H1 (cell line): Measurements from ENCODE around the gene CEP152. TPM values are rescaled to one million over a fixed set of nuclear protein-coding genes. Genes with fewer than 3 reads are reported as not detected.

ENCODE experiments used
- CTCF ChIA-PET: fragments of 300-600 bp; sonication (Branson Sonifier 250); formaldehyde crosslinking; loops from one replicate; lab custom pipeline; 2021; ENCODE audit not compliant: partially characterized antibody; lab: Charles Lee
- POLR2A ChIA-PET: fragments of 300-600 bp; sonication (Branson Sonifier 250); formaldehyde crosslinking; loops from one replicate; lab custom pipeline; 2021; ENCODE audit warnings: inconsistent platforms; ENCODE audit not compliant: partially characterized antibody; lab: Charles Lee
- DNase-seq, 2 experiments: peaks; one replicate each; pipeline versions ENCODE4 v3.0.0 to v3.0.0-alpha.2; 2010 to 2022; ENCODE audit warnings: low spot score in 2 of 2, low read depth in 1 of 2, mixed read lengths in 1 of 2
- FAIRE-seq: peaks from 2 replicates; lab custom pipeline; 2011; peaks lifted over from hg19 to GRCh38; lab: Jason Lieb, UNC
- H2AFZ ChIP-seq: 2 replicates; pipeline ENCODE4 v1.8.1; 2012; ENCODE audit warnings: low read length, inconsistent platforms
- H2AK5ac ChIP-seq: 2 replicates; pipeline ENCODE4 v1.6.1; 2013; ENCODE audit warnings: low read depth, low read length
- H2BK120ac ChIP-seq: replicated peaks from 2 replicates; pipeline ENCODE3; 2013; ENCODE audit warnings: low read depth, low read length, inconsistent platforms
- H2BK12ac ChIP-seq: 2 replicates; pipeline ENCODE4 v1.6.1; 2013; ENCODE audit warnings: low read depth, low read length
- H2BK15ac ChIP-seq: 2 replicates; pipeline ENCODE4 v1.6.1; 2013; ENCODE audit warnings: low read length
- H2BK20ac ChIP-seq: 2 replicates; pipeline ENCODE4 v1.6.1; 2013; ENCODE audit warnings: low read length
- H2BK5ac ChIP-seq: 2 replicates; pipeline ENCODE4 v1.6.1; 2013; ENCODE audit warnings: low read depth, low read length
- H3K14ac ChIP-seq: 2 replicates; pipeline ENCODE4 v1.6.1; 2013; ENCODE audit warnings: inconsistent platforms; ENCODE audit not compliant: insufficient read length
- H3K18ac ChIP-seq: 2 replicates; pipeline ENCODE4 v1.6.1; 2013; ENCODE audit warnings: low read length; ENCODE audit errors: extremely low read depth
- H3K23ac ChIP-seq: 2 replicates; pipeline ENCODE4 v1.6.1; 2013; ENCODE audit warnings: inconsistent platforms; ENCODE audit not compliant: insufficient read length
- H3K23me2 ChIP-seq: 2 replicates; pipeline ENCODE4 v1.6.1; 2013; ENCODE audit warnings: low read depth, low read length
- H3K27ac ChIP-seq: 2 replicates; pipeline ENCODE4 v1.6.1; 2011; ENCODE audit warnings: low read depth, low read length, inconsistent platforms
- H3K27me3 ChIP-seq, 4 experiments: replicated peaks in 1 of 4; 1 replicate in 1 of 4; 2 replicates in 3 of 4; pipeline versions ENCODE4 v1.6.1 to v1.8.1; 2011 to 2013; ENCODE audit warnings: low read length in 3 of 4, mild to moderate bottlenecking in 3 of 4, inconsistent platforms in 2 of 4, mixed read lengths in 2 of 4, moderate library complexity in 1 of 4; ENCODE audit not compliant: control insufficient read depth in 3 of 4, insufficient read depth in 3 of 4; ENCODE audit errors: extremely low read depth in 1 of 4
- H3K36me3 ChIP-seq, 4 experiments: 2 replicates each; pipeline versions ENCODE4 v1.6.1 to v1.8.1; 2011 to 2013; ENCODE audit warnings: mild to moderate bottlenecking in 4 of 4, low read length in 3 of 4, moderate library complexity in 2 of 4, control low read depth in 1 of 4, inconsistent platforms in 1 of 4; ENCODE audit not compliant: insufficient read depth in 4 of 4, control insufficient read depth in 2 of 4
- H3K4ac ChIP-seq: replicated peaks from 2 replicates; pipeline ENCODE3; 2013; ENCODE audit warnings: low read length, low read depth, mixed read lengths, inconsistent platforms; ENCODE audit not compliant: insufficient read length
- H3K4me1 ChIP-seq, 4 experiments: replicated peaks in 1 of 4; 1 replicate in 1 of 4; 2 replicates in 3 of 4; pipeline versions ENCODE4 v1.6.1 to v1.8.1; 2011 to 2013; ENCODE audit warnings: low read length in 3 of 4, inconsistent platforms in 2 of 4, mixed read lengths in 1 of 4; ENCODE audit not compliant: insufficient read depth in 4 of 4, control insufficient read depth in 3 of 4
- H3K4me2 ChIP-seq, 2 experiments: 2 replicates each; pipeline versions ENCODE4 v1.6.1 to v1.8.1; 2011 to 2013; ENCODE audit warnings: low read depth in 2 of 2, low read length in 2 of 2, control low read depth in 1 of 2, inconsistent platforms in 1 of 2, mild to moderate bottlenecking in 1 of 2; ENCODE audit not compliant: insufficient read depth in 1 of 2
- H3K4me3 ChIP-seq, 4 experiments: fragments of 200-600, 300-600 bp in 1 of 4; sonication (generic), shearing (Covaris generic), sonication (Bioruptor Twin) in 1 of 4; 2 replicates each; pipeline versions ENCODE4 v1.5.1 to v1.8.1; 2011 to 2016; ENCODE audit warnings: low read length in 4 of 4, low read depth in 3 of 4, control low read depth in 2 of 4, inconsistent platforms in 2 of 4, mild to moderate bottlenecking in 2 of 4, mixed read lengths in 1 of 4, moderate library complexity in 1 of 4; ENCODE audit not compliant: insufficient read depth in 2 of 4; ENCODE audit errors: extremely low read depth in 1 of 4
- H3K56ac ChIP-seq: replicated peaks from 2 replicates; pipeline ENCODE3; 2013; ENCODE audit warnings: low read depth, mild to moderate bottlenecking, mixed read lengths, low read length, inconsistent platforms; ENCODE audit not compliant: insufficient read length
- H3K79me1 ChIP-seq: 2 replicates; pipeline ENCODE4 v1.6.1; 2013; ENCODE audit warnings: low read depth, low read length, control low read depth
- H3K79me2 ChIP-seq, 2 experiments: 2 replicates each; pipeline versions ENCODE4 v1.6.1 to v1.8.1; 2012 to 2013; ENCODE audit warnings: low read length in 2 of 2, mild to moderate bottlenecking in 2 of 2, inconsistent platforms in 1 of 2; ENCODE audit not compliant: insufficient read depth in 2 of 2, control insufficient read depth in 1 of 2
- H3K9ac ChIP-seq, 4 experiments: replicated peaks in 1 of 4; 1 replicate in 1 of 4; 2 replicates in 3 of 4; pipeline versions ENCODE4 v1.6.1 to v1.8.1; 2011 to 2013; ENCODE audit warnings: low read depth in 3 of 4, low read length in 3 of 4, control low read depth in 2 of 4, mild to moderate bottlenecking in 2 of 4, moderate library complexity in 2 of 4, inconsistent platforms in 1 of 4; ENCODE audit errors: extremely low read depth in 1 of 4
- H3K9me3 ChIP-seq, 2 experiments: 2 replicates each; pipeline versions ENCODE4 v1.6.1 to v1.8.1; 2012 to 2013; ENCODE audit warnings: mild to moderate bottlenecking in 2 of 2, moderate library complexity in 2 of 2, control low read depth in 1 of 2, inconsistent platforms in 1 of 2, low read depth in 1 of 2, low read length in 1 of 2, mixed read lengths in 1 of 2; ENCODE audit not compliant: insufficient read depth in 2 of 2
- H4K20me1 ChIP-seq, 2 experiments: replicated peaks in 1 of 2; 2 replicates each; pipeline versions ENCODE3 to v1.8.1; 2011 to 2013; ENCODE audit warnings: inconsistent platforms in 2 of 2, low read length in 2 of 2, mild to moderate bottlenecking in 1 of 2; ENCODE audit not compliant: insufficient read depth in 2 of 2, control insufficient read depth in 1 of 2
- H4K5ac ChIP-seq: 2 replicates; pipeline ENCODE4 v1.6.1; 2013; ENCODE audit warnings: low read length, low read depth, mixed read lengths, inconsistent platforms; ENCODE audit not compliant: insufficient read length
- H4K8ac ChIP-seq: 2 replicates; pipeline ENCODE4 v1.8.0; 2013; ENCODE audit warnings: mild to moderate bottlenecking, moderate library complexity, low read length, inconsistent platforms; ENCODE audit not compliant: insufficient read depth; ENCODE audit errors: extremely low read depth
- H4K91ac ChIP-seq: replicated peaks from 2 replicates; pipeline ENCODE3; 2013; ENCODE audit warnings: low read length, mixed read lengths, inconsistent platforms; ENCODE audit not compliant: insufficient read length
- BACH1 ChIP-seq: IDR thresholded peaks from 2 replicates; pipeline ENCODE4 v1.6.1; 2012; ENCODE audit warnings: low read length, improper control_type of control experiment
- CREB1 ChIP-seq: IDR thresholded peaks from 2 replicates; pipeline ENCODE4 v1.6.1; 2012; ENCODE audit warnings: inconsistent platforms
- CTBP2 ChIP-seq: IDR thresholded peaks from 2 replicates; pipeline ENCODE4 v1.7.0; 2011; ENCODE audit warnings: borderline replicate concordance, mild to moderate bottlenecking, moderate library complexity, mixed read lengths, low read length; ENCODE audit not compliant: insufficient read depth, insufficient read length
- EGR1 ChIP-seq: IDR thresholded peaks from 2 replicates; pipeline ENCODE4 v1.6.1; 2011; ENCODE audit warnings: low read depth, low read length, borderline replicate concordance
- EZH2 ChIP-seq: fragments of 200-600 bp; sonication (generic); IDR thresholded peaks from 2 replicates; pipeline ENCODE4 v1.7.1; 2012; ENCODE audit warnings: low read depth, mild to moderate bottlenecking, moderate library complexity, low read length, inconsistent platforms; ENCODE audit not compliant: severe bottlenecking
- GTF2F1 ChIP-seq: IDR thresholded peaks from 2 replicates; pipeline ENCODE4 v1.6.1; 2012; ENCODE audit warnings: low read depth, low read length, improper control_type of control experiment, borderline replicate concordance
- KDM4A ChIP-seq: IDR thresholded peaks from one replicate; pipeline ENCODE4 v1.7.1; 2012; ENCODE audit warnings: low read depth, mild to moderate bottlenecking, moderate library complexity, low read length, inconsistent platforms; ENCODE audit not compliant: severe bottlenecking
- NANOG ChIP-seq: IDR thresholded peaks from 2 replicates; pipeline ENCODE4 v1.6.1; 2011; ENCODE audit warnings: low read length, low read depth, mild to moderate bottlenecking, inconsistent platforms; ENCODE audit not compliant: insufficient read depth, poor library complexity, severe bottlenecking
- POLR2A ChIP-seq, 2 experiments: IDR thresholded peaks; 1 replicate in 1 of 2; 2 replicates in 1 of 2; pipeline ENCODE4 v1.6.1; 2011; ENCODE audit warnings: low read depth in 2 of 2, low read length in 2 of 2, mild to moderate bottlenecking in 2 of 2; ENCODE audit errors: control extremely low read depth in 1 of 2
- SP2 ChIP-seq: IDR thresholded peaks from 2 replicates; pipeline ENCODE4 v1.6.1; 2012; ENCODE audit warnings: mild to moderate bottlenecking, low read length, inconsistent platforms
- TCF12 ChIP-seq: IDR thresholded peaks from 2 replicates; pipeline ENCODE4 v1.6.1; 2011; ENCODE audit warnings: low read depth, mild to moderate bottlenecking, low read length
- WGBS, 2 experiments: shearing (Covaris generic) in 1 of 2; methylation state at CpG; one replicate each; pipeline versions ENCODE4 v1.1.6 to v1.1.7; 2013 to 2015; ENCODE audit warnings: low lambda C conversion rate in 2 of 2, mixed read lengths in 2 of 2, inconsistent platforms in 1 of 2, low coverage in 1 of 2, missing lambda C conversion rate in 1 of 2; ENCODE audit not compliant: insufficient replicate concordance in 2 of 2, insufficient coverage in 1 of 2, insufficient read length in 1 of 2; ENCODE audit errors: extremely low coverage in 1 of 2, missing lambda C conversion rate in 1 of 2; 5-methylcytosine and 5-hydroxymethylcytosine counted together
- polyA plus RNA-seq, 7 experiments: library from polyadenylated mRNA; depleted of rRNA in 3 of 7; stranded (reverse) in 5 of 7; unstranded in 2 of 7; fragments of >200 nt in 5 of 7; fragments of 200-250 nt in 2 of 7; gene quantifications; 1 replicate in 5 of 7; 2 replicates in 1 of 7; 4 replicates in 1 of 7; pipeline versions ENCODE4 v1.2.1 to v1.2.3, GENCODE V29; 2011 to 2013; ENCODE audit warnings: missing spikeins in 2 of 7, mixed read lengths in 2 of 7
- total RNA-seq: library from RNA; stranded (reverse); fragmentation: NEBNext Ultra II Directional; extraction: Animal tissue kit (Norgen Biotek cat#: 25700); gene quantifications from 2 replicates; pipeline ENCODE4 v1.2.1, GENCODE V29; 2021
- TF ChIP-seq, protein P1 (sequence below), 3 experiments: IDR thresholded peaks; 1 replicate in 2 of 3; 2 replicates in 1 of 3; pipeline versions ENCODE4 v1.5.1 to v1.6.1; 2011; ENCODE audit warnings: low read length in 3 of 3, mild to moderate bottlenecking in 3 of 3, inconsistent platforms in 2 of 3, low read depth in 1 of 3, moderate library complexity in 1 of 3; ENCODE audit not compliant: insufficient read depth in 1 of 3; ENCODE audit errors: control extremely low read depth in 1 of 3

The CEP152 gene
- total and polyA plus RNA-seq, 2 of the 8 experiments (the other 6 are each of a cell fraction or from before 2014, with no cell fraction given): 1.4 to 16.2 TPM

DNA sequence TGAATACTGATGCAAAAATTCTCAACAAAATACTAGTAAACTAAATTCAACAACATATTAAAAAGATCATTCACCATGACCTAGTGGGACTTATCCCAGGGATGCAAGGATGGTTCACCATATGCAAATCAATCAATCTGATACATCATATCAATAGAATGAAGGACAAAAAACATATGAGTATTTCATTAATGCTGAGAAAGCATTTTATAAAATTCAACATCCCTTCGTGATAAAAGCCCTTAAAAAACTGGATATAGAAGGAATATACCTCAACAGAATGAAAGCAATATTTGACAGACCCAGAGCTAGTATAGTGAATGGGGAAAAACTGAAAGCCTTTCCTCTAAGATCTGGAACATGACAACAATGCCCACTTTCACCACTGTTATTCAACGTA, 122.4 kb downstream of the CEP152 start:
- no peak overlapping the region for H2BK5ac ChIP-seq
- no peak overlapping the region for H3K18ac ChIP-seq
- no peak overlapping the region for H3K4ac ChIP-seq
- H4K8ac ChIP-seq: no peak overlapping the region
- H3K79me1 ChIP-seq: no peaks in the 10 kb centered on the region
- no peak overlapping the region for H4K91ac ChIP-seq
- no peak overlapping the region for H2BK12ac ChIP-seq
- H3K4me3 ChIP-seq: no peak overlapping the region
- DNase-seq (no peak), FAIRE-seq (no peak)
- H3K23ac ChIP-seq: no peak overlapping the region
- H2BK15ac ChIP-seq: no peak overlapping the region
- H3K27me3 ChIP-seq: no peaks in the 10 kb centered on the region
- no peak overlapping the region for H3K27ac ChIP-seq
- no peak overlapping the region for H2AK5ac ChIP-seq
- ChIA-PET POLR2A (no interaction called here), CTCF (interaction anchor here (0.6 kb wide), 1 partner anchor 191 kb away, joined by 3 read pairs; no protein-coding TSS in a partner anchor)
- no peaks in the 10 kb centered on the region for H3K9me3 ChIP-seq
- H3K4me1 ChIP-seq: no peaks in the 10 kb centered on the region
- no peak overlapping the region for H2AFZ ChIP-seq
- H3K9ac ChIP-seq: no peak overlapping the region
- H3K14ac ChIP-seq: no peak overlapping the region
- H3K36me3 ChIP-seq: no peaks in the 10 kb centered on the region
- no peak overlapping the region for H2BK20ac ChIP-seq
- no peaks in the 10 kb centered on the region for H4K20me1 ChIP-seq
- no peak overlapping the region for H4K5ac ChIP-seq
- H3K79me2 ChIP-seq: no peaks in the 10 kb centered on the region
- no peak overlapping the region for H3K56ac ChIP-seq
- H3K4me2 ChIP-seq: no peak overlapping the region
- no peak overlapping the region for H2BK120ac ChIP-seq
- whole genome bisulfite sequencing, 2 experiments: 40% methylated on average over 2 of the region's 2 CpGs; no CpG with 5 or more reads in 1 of the 2 experiments
- H3K23me2 ChIP-seq: no peaks in the 10 kb centered on the region
- TF ChIP-seq GTF2F1 (no peak), POLR2A (IDR thresholded peaks at IDR 0.05; ENCODE audit: control extremely low read depth in 1 of 2, low read depth in 2 of 2, low read length in 2 of 2) (no peak), BACH1 (no peak), EGR1 (no peak), KDM4A (no peak), CREB1 (no peak), TCF12 (no peak), EZH2 (no peak), CTBP2 (no peak), NANOG (no peak), SP2 (no peak)
- TF ChIP-seq, protein P1, sequence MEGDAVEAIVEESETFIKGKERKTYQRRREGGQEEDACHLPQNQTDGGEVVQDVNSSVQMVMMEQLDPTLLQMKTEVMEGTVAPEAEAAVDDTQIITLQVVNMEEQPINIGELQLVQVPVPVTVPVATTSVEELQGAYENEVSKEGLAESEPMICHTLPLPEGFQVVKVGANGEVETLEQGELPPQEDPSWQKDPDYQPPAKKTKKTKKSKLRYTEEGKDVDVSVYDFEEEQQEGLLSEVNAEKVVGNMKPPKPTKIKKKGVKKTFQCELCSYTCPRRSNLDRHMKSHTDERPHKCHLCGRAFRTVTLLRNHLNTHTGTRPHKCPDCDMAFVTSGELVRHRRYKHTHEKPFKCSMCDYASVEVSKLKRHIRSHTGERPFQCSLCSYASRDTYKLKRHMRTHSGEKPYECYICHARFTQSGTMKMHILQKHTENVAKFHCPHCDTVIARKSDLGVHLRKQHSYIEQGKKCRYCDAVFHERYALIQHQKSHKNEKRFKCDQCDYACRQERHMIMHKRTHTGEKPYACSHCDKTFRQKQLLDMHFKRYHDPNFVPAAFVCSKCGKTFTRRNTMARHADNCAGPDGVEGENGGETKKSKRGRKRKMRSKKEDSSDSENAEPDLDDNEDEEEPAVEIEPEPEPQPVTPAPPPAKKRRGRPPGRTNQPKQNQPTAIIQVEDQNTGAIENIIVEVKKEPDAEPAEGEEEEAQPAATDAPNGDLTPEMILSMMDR (IDR thresholded peaks at IDR 0.05; ENCODE audit: control extremely low read depth in 1 of 3, insufficient read depth in 1 of 3, low read depth in 1 of 3, low read length in 3 of 3): no peak
